SU-DHL-6 (cell line): ENCODE data around the gene ACP4.

ENCODE experiments used
- EZH2phosphoT487 ChIP-seq: fragments of 200-600 bp; sonication (generic), shearing (Covaris generic); conservative IDR thresholded peaks from 2 replicates; pipeline ENCODE4 v1.6.1; 2018; ENCODE audit warnings: mild to moderate bottlenecking, antibody characterized with exemption, low read length, moderate library complexity, mixed read lengths
- TF ChIP-seq, protein P1 (sequence below): fragments of 200-600 bp; sonication (generic); IDR thresholded peaks from one replicate; pipeline ENCODE4 v1.5.1; 2017; ENCODE audit warnings: antibody characterized with exemption, mild to moderate bottlenecking, low read length, moderate library complexity; ENCODE audit not compliant: insufficient read depth, poor library complexity, severe bottlenecking

DNA sequence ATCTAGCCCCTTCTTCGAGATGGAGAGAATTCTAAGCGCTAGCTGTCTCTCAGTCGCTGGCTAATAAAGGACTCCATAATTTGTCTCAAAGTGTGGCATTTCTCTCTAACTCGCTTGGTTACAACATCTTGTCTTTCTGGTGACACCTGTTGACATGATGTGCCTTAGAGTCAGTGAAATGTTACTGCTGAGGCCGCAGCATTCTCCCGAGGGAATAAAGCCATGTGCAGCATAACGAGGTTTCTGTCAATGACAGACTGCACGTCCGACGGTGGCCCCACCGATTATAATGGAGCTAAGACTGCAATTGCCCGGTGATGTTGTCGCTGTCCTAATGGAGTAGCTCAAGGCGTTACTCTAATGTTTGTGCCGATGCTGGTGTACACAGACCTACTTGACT, 40.2 kb upstream of the ACP4 start:
- TF ChIP-seq, protein P1, sequence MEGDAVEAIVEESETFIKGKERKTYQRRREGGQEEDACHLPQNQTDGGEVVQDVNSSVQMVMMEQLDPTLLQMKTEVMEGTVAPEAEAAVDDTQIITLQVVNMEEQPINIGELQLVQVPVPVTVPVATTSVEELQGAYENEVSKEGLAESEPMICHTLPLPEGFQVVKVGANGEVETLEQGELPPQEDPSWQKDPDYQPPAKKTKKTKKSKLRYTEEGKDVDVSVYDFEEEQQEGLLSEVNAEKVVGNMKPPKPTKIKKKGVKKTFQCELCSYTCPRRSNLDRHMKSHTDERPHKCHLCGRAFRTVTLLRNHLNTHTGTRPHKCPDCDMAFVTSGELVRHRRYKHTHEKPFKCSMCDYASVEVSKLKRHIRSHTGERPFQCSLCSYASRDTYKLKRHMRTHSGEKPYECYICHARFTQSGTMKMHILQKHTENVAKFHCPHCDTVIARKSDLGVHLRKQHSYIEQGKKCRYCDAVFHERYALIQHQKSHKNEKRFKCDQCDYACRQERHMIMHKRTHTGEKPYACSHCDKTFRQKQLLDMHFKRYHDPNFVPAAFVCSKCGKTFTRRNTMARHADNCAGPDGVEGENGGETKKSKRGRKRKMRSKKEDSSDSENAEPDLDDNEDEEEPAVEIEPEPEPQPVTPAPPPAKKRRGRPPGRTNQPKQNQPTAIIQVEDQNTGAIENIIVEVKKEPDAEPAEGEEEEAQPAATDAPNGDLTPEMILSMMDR: no peak
- TF ChIP-seq EZH2phosphoT487: no peak
